A673 (cell line): ENCODE measurements around the gene LILRB3.

Experiments
- CTCF ChIP-seq: fragments of 300-800, 200-600 bp; sonication (generic); conservative IDR thresholded peaks from 2 replicates; pipeline ENCODE4 v1.5.1; 2017; ENCODE audit warnings: low read depth, mild to moderate bottlenecking, antibody characterized with exemption, low read length, moderate library complexity, mixed read lengths
- EZH2 ChIP-seq: fragments of 200-600 bp; sonication (generic); IDR thresholded peaks from 2 replicates; pipeline ENCODE4 v1.6.1; 2017; ENCODE audit warnings: borderline replicate concordance, low read depth, mild to moderate bottlenecking, mixed read lengths, antibody characterized with exemption, low read length; ENCODE audit not compliant: poor library complexity, severe bottlenecking

GRCh38 chr19:54191011-54191810, 31.6 kb downstream of the LILRB3 start, which contains the start of gene TSEN34:
- no peak for TF ChIP-seq CTCF
- TF ChIP-seq EZH2: no peak
